ENCODE measurements around the gene ZNF862.
A peak's percentile ranks its signal among the peaks of the same experiment; 100 is the strongest.

The ZNF862 gene

DNA sequence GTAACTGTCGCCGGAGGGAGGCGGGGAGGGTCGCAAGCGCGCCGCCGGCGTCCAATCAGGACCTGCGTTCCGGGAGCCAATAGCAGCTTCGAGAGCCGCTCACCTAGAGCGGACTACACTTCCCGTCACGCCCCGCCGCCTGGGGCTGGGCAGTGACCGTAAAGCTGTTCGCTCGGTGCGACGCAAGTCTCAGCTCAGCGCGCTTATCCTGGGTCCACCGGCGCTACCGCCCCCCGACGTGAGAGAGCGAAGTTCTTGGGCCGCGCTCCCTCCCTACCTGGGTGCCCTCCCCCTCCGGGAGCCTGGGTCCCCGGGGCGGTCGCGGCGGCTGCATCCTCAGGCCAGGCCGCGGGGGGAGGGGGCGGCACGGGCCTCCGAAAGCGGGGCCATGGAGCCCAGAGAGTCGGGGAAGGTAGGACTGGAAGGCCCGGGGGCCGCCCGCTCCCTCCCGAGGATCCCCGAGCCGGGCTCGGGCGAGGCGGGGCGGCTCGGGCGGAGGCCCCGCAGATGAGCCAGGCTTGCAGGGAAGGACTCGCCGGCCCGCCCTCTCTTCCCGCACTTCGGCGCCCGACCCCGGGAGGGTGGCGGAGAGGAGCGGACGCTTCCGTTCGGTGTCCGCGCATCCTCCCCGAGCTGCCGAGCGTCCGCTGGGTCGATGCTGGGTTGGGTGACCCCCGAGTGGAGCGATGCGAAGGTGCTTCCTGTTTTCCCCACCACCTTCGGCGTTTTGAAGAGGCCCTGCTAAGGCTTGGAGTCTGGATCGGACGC, at the start of gene ZNF862:
ZNF862 (plus strand) TSS at position 152 of the 768 bp plus-strand sequence; CDS start at position 389, 237 bp downstream.
- peak; percentile 99 for DNase-seq

DNA sequence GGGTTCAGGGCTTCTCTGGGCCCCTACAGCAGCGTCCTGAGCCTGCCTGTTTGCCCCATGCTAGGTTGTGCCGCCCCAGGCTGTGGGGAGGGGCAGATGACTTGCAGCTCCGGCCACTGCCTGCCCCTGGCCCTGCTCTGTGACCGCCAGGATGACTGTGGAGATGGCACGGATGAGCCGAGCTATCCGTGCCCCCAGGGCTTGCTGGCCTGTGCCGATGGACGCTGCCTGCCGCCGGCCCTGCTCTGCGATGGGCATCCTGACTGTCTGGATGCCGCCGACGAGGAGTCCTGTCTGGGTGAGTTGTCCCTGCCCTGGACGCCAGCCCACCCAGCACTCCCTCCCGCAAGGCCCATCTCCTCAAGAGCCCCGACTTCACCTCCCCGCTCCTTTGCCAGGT, 49.1 kb upstream of the ZNF862 start:
- DNase-seq = no peak

DNA sequence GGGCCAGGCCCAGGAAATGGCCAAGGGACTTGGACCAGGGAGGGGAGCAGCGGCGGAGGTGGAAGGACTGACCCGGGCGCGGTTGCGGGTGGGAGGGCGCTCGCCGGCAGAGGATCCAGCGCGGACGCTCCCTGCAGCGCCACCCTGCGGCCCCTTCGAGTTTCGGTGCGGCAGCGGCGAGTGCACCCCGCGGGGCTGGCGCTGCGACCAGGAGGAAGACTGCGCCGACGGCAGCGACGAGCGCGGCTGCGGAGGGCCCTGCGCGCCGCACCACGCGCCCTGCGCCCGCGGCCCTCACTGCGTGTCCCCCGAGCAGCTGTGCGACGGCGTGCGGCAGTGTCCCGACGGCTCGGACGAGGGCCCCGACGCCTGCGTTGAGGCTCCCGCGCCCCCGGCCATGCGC, 48.0 kb upstream of the ZNF862 start:
- no peak for DNase-seq

DNA sequence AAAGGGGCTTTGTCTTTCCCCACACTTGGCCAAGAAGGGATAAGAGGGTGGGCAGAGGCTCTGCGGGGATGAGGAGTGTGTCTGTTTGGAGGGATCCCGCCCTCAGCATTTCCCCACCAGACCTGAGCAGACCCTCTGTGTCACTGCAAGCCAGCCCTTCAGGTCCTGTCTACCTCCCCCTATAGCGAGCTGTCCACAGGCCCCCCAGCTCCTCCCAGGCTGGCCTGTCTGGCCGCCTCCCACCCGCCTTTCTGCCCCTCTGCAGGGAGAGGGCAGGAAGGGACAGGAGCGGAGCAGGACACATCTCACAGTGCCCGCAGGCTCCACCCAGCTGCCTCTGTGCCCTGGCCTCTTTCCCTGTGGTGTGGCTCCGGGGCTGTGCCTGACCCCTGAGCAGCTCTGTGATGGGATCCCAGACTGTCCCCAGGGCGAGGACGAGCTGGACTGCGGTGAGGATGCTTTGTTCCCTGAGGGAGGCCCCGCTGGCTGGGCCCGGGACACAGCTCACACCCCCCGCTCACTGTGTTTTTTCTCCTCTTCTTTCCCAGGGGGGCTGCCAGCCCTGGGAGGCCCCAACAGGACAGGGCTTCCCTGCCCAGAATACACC, 47.3 kb upstream of the ZNF862 start:
- DNase-seq = no peak

DNA sequence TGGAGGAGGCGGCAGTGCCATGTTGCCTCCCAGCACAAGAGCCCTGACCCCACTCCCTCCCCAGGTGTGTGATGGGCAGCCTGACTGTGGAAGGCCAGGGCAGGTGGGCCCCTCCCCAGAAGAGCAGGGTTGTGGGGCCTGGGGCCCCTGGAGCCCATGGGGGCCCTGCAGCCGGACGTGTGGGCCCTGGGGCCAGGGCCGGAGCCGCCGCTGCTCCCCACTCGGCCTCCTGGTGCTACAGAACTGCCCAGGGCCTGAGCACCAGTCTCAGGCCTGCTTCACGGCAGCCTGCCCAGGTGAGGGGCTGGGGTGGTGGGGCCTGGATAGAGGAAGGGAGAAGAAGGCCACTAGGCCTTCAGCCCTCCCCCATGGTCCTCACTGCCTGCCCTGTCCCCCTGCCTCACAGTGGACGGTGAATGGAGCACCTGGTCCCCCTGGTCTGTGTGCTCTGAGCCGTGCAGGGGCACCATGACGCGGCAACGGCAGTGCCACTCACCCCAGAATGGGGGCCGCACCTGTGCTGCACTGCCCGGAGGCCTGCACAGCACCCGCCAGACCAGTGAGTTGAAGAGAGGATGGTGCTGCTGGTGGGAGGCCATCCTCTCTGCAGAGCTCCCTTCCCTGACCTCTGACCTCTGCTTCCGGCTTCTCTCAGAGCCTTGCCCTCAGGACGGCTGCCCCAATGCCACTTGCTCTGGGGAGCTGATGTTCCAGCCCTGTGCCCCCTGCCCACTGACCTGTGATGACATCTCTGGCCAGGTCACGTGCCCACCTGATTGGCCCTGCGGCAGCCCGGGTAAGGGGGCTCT, 46.6 kb upstream of the ZNF862 start:
- DNase-seq = no peak

DNA sequence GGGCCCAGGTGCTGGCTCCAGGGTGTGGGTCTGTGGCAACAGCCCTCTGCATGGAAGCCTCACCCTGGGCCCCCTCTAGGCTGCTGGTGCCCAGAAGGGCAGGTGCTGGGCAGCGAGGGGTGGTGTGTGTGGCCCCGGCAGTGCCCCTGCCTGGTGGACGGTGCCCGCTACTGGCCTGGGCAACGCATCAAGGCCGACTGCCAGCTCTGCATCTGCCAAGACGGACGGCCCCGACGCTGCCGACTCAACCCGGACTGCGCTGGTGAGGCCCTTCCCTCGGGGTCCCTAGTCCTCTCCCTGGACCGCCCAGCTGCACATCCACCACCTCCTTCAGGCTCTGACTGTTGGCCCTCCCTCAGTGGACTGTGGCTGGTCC, 46.0 kb upstream of the ZNF862 start:
- DNase-seq = no peak

DNA sequence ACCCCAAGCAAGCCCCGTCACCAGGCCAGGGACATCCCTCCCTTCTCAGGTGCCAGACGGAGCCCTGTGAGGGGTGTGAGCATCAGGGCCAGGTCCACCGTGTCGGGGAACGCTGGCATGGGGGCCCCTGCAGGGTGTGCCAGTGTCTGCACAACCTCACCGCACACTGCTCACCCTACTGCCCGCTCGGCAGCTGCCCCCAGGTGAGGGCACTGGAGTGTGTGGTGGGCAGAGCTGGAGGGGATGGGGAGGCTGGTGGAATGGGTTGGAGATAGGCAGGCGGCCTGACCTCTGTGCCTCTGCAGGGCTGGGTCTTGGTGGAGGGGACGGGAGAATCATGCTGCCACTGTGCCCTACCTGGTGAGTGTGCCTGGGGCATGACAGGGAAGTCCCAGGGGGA, 44.9 kb upstream of the ZNF862 start:
- no peak for DNase-seq

DNA sequence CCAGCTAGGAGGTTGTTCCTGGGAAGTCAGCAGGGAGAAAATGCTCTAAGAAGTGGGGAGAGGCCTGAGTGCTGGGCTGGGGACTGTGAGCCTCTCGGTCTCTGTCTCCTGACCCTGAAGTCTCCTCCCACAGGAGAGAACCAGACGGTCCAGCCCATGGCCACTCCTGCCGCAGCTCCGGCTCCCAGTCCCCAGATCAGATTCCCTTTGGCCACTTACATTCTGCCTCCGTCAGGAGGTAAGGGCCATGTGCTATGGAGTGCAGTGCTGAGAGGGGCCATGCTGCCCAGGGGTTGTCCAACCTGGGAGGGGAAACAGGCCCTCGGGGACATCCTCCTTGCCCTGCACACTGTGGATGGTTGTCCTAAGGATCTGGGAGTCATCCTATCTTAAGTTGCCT, 43.5 kb upstream of the ZNF862 start:
- no peak for DNase-seq

DNA sequence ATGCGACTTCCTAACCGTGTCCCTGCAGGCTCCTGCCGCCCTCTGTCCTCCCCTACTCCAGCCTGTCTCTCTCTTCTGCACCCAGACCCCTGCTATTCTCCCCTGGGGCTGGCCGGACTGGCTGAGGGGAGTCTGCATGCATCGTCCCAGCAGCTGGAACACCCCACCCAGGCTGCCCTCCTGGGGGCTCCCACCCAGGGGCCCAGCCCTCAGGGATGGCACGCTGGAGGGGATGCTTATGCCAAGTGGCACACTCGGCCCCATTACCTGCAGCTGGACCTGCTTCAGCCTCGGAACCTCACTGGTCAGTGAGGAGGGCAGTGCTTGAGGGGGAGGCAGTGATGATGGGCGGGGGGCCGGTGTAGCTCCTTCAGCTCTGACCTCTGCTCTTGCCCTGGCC, 43.0 kb upstream of the ZNF862 start:
- no peak for DNase-seq

DNA sequence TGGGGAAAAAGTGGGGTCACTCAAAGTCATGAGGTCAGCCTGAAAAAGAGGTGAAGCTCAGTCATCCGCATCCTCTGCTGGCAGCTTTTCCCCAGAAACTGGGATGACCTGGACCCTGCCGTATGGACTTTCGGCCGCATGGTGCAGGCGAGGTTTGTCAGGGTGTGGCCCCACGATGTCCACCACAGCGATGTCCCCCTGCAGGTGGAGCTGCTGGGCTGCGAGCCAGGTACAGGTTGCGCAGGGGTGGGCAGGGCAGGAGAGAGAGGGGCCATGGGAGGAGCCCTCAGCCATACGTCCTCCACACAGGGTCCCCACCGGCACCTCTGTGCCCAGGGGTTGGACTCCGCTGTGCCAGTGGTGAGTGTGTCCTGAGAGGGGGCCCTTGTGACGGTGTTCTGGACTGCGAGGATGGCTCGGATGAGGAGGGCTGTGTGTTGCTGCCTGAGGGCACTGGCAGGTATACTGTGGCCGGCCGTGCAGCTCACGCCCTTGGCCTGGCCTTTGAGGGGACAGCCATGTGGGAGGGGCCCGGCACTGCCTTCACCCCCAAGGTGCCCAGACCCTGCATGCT, 41.8 kb upstream of the ZNF862 start:
- no peak for DNase-seq

DNA sequence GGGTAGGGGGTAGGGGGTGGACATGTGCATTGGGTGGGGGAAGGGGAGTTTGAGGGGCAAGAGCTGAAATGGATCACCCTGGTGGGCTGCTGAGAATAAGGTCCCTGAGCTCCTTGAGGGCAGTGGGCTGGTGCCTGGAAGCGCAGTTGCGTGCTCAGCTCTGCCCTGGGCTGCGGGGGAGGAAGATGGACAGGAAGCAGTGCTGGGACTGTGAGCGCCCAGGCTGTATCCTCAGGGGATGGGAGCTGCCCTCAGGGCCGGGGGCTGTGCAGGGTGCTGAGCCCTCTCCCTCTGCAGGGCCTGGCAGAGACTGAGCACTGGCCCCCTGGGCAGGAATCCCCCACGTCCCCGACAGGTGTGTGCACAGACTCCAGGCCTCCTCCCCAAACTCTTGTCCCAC, 40.4 kb upstream of the ZNF862 start:
- no peak for DNase-seq

DNA sequence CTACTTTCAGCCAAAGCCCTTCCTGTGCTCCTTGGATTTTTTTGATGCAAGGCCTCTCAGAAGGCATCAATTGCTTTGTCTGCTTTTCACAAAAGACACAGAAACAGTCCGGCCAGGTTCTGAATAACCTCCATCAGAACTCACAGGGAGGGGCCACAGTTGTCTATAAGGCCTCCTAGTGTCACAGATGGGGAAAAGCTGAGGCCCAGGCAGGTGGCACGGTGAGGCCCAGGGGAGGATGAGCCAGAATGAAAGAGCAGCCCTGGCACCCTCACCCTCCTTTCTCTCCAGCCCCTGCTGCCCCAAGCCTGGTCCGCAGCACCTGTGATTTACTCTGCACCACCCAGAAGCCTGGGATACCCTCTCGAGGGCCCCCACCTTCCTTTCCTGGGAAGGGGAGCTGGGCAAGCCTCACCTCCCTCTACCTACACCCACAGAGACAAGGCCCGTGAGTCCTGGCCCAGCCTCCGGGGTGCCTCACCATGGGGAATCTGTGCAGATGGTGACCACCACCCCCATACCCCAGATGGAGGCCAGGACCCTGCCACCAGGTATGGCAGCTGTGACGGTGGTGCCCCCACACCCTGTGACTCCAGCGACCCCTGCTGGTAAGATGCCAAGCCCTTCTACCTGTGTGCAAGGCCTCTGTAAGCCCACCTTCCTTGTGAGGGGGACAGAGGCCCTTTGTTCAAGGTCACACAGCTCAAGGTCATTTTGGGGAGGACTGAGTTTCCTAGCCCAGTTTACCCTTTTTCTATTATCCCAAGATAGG, 38.6 kb upstream of the ZNF862 start:
- no peak for DNase-seq

DNA sequence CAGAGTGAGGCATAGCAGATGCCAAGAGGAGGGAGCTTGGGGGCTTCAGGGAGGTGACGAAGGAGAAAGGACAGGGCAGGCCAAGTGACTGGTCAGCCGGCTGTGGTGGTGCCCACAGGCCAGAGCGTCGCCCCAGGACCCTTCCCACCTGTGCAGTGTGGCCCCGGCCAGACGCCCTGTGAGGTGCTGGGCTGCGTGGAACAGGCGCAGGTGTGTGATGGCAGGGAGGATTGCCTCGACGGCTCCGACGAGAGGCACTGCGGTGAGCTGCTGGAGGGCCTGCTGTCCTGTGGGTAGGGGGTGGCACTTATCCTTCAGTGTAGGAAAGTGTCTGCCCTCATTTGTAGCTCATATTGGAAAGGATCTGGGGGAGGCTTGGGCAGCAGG, 38.0 kb upstream of the ZNF862 start:
- DNase-seq = no peak

DNA sequence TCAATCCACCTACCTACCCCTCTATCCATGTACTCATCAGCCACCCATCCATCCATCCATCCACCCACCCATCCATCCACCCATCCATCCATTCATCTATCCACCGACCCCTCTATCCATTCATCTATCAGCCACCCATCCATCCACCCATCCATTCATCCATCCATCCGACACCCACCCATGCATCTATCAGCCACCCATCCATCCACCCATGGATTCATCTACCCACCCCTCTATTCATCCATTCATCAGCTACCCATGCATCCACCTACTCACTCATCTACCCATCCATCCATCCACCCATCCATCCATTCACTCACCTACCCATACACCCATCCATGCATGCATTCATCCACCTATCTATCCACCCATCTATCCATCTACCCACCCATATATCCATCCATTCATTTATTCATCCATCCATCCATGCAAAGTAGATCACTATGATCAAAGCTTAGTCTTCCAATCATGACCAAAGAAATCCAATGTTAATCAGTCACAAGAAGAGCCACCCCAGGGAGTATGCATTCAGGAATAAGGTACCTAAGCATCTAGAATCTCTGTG, 37.1 kb upstream of the ZNF862 start:
- no peak for DNase-seq

DNA sequence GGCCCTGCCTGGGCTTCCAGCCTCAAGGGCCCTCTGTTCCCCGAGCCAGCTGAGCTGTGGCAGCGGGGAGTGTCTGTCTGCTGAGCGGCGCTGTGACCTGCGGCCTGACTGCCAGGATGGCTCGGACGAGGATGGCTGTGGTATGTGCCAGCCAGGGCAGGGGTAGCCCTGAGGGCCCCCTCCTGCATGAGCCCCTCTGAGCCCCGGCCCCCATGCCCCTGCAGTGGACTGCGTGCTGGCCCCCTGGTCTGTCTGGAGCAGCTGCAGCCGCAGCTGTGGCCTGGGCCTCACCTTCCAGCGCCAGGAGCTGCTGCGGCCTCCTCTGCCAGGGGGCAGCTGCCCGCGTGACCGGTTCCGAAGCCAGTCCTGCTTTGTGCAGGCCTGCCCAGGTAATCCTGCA, 36.4 kb upstream of the ZNF862 start:
- no peak for DNase-seq

DNA sequence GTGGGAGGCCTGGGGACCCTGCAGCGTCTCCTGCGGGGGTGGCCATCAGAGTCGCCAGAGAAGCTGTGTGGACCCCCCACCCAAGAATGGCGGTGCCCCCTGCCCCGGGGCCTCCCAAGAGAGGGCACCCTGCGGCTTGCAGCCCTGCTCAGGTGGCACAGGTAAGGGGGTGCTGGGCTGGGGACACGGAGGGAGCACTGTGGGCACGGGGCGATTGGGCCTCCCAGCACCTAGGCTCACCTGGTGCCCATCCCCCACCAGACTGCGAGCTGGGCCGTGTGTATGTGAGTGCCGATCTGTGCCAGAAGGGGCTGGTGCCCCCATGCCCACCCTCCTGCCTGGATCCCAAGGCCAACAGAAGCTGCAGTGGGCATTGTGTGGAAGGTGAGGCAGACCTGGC, 35.2 kb upstream of the ZNF862 start:
- DNase-seq = no peak

DNA sequence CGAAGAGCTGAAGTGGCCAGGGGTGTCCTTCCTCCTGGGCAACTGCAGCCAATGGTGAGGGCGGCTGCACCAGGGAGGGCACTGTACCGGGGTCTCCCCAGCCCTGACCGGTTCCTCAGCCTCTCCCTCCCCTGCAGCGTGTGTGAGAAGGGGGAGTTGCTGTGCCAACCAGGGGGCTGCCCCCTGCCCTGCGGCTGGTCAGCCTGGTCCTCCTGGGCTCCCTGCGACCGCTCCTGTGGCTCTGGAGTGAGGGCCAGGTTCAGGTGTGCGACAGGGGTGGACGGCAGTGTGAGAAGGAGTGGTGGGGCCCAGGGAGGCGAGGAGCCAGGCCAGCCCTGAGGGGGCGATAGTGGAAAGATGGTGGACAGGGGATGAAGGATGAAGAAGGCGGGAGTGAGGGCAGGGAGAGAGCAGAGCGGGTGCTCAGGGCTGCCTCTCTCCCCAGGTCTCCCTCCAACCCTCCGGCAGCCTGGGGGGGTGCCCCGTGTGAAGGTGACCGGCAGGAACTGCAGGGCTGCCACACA, 34.6 kb upstream of the ZNF862 start:
- DNase-seq = no peak

DNA sequence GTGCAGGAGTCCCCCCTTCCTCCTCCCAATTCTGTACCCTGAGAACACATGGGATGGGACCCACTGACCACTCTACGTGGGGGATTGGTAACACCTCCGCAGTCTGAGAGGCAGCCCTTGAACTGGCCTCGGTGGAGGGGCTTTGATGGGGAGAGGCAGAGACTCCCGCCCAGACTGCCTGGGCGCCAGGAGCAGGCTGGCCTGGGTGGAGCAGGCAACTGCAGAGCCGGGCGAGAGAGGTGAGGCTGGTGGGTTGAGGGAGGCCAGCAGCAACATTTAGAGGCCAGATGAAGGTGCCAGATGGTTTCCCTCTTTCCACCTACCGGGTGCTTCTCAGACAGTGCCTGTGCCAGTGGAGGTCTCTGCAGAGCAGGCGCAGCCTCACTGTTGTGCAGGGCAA, 34.1 kb upstream of the ZNF862 start:
- DNase-seq = no peak

DNA sequence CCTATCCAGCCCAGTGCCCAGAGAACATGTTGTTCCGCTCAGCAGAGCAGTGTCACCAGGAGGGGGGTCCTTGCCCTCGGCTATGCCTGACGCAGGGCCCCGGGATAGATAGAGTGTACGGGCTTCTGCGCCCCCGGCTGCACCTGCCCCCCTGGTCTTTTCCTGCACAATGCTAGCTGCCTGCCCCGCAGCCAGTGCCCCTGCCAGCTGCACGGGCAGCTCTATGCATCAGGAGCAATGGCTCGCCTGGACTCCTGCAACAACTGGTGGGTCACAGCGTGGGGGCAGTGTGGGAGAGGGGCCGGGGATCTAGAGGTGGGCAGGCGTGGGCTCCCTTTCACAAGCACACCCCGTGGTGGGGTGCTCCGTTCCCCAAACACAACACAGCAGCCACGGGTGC, 31.4 kb upstream of the ZNF862 start:
- DNase-seq = no peak

DNA sequence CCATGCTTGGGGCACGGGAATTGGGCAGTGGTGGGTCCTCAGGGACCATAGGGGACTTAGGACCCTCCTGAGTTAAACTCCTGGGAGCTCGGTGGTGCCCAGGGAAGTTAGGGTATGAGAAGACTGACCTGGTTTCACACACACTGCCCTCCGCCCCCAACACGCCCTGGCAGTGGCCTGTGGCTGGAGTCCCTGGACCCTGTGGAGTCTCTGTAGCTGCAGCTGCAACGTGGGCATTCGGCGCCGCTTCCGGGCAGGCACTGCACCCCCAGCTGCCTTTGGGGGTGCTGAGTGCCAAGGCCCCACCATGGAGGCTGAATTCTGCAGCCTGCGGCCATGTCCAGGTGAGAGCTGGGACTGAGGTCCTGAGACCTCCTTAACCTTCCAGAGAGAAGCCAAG, 29.9 kb upstream of the ZNF862 start:
- no peak for DNase-seq

DNA sequence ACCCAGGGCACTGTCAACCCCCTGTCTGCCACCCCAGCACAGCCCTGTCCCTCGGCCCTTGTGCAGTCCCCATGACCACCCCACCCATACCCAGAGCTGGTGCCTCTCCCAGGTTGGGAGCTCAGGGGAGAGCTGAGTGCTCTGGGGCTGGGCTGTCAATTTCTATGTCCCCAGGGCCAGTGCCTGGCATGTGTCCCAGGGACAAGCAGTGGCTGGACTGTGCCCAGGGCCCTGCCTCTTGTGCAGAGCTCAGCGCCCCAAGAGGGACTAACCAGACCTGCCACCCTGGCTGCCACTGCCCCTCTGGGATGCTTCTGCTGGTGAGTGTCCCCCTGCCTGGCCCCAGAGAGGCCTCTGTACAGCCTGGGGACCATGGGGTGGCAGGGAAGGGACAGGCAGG, 29.0 kb upstream of the ZNF862 start:
- DNase-seq = no peak

DNA sequence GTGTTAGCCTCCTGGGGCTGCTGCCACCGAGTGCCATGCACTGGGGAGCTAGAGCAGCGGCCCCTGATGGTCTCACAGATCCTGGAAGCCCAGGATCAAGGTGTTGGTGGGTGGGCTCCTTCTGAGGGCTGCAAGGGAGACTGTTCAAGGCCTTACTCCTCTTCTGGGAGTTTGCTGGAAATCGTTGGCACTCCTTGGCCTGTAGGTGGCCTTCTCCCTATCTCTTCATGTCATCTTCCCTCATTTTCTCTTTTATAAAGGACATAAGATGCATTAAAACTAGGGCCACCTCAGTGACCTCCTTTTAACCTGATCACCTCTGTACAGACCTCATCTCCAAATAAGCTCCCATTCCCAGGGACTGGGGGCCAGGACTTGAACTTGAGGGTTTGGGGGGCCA, 27.0 kb upstream of the ZNF862 start:
- no peak for DNase-seq

Measured in NCI-H1092 (cell line).